Measurements from ENCODE around the gene RPS2.

GRCh38 chr16:1990351-1991134 lies 25.9 kb upstream of the RPS2 start:
- no peak for TF ChIP-seq CREM (CRISPR knock-in tag; IDR thresholded peaks at IDR 0.05)
- TF ChIP-seq RELA (CRISPR knock-in tag; IDR thresholded peaks at IDR 0.05; ENCODE audit: borderline replicate concordance) = no peak; the same call in 1 of the 2 replicates
- TF ChIP-seq CTCF (IDR thresholded peaks at IDR 0.05) = no peak
- TF ChIP-seq STAT6 (CRISPR knock-in tag; conservative IDR thresholded peaks at IDR 0.05; ENCODE audit: low read depth) = no peak
- TF ChIP-seq EMX1 (CRISPR knock-in tag; IDR thresholded peaks at IDR 0.05) = no peak
- no peak for TF ChIP-seq NFYB (CRISPR knock-in tag; conservative IDR thresholded peaks at IDR 0.05; ENCODE audit: low read depth)
